Ishikawa (cell line): ENCODE results near the gene GREM1.

Experiments used
- EGR1 ChIP-seq: IDR thresholded peaks from 2 replicates; pipeline ENCODE4 v1.6.1; 2012
- EP300 ChIP-seq: IDR thresholded peaks from 2 replicates; pipeline ENCODE4 v1.6.1; 2012; ENCODE audit warnings: borderline replicate concordance
- FOXM1 ChIP-seq: IDR thresholded peaks from 2 replicates; pipeline ENCODE4 v1.6.1; 2012; ENCODE audit warnings: low read depth, borderline replicate concordance
- RAD21 ChIP-seq: IDR thresholded peaks from 2 replicates; pipeline ENCODE4 v1.6.1; 2012; ENCODE audit warnings: low read depth
- TAF1 ChIP-seq: IDR thresholded peaks from 2 replicates; pipeline ENCODE4 v1.6.1; 2012; ENCODE audit warnings: low read depth, mild to moderate bottlenecking
- TCF12 ChIP-seq: IDR thresholded peaks from 2 replicates; pipeline ENCODE4 v1.6.1; 2012; ENCODE audit warnings: low read depth
- TEAD4 ChIP-seq: IDR thresholded peaks from 2 replicates; pipeline ENCODE4 v1.6.1; 2012
- TF ChIP-seq, protein P1 (sequence below): IDR thresholded peaks from 2 replicates; pipeline ENCODE4 v1.6.1; 2012
- TF ChIP-seq, protein P2 (sequence below): IDR thresholded peaks from 2 replicates; pipeline ENCODE4 v1.6.1; 2012; ENCODE audit warnings: low read depth, mild to moderate bottlenecking
- TF ChIP-seq, protein P3 (sequence below): IDR thresholded peaks from 2 replicates; pipeline ENCODE4 v1.6.1; 2012

DNA sequence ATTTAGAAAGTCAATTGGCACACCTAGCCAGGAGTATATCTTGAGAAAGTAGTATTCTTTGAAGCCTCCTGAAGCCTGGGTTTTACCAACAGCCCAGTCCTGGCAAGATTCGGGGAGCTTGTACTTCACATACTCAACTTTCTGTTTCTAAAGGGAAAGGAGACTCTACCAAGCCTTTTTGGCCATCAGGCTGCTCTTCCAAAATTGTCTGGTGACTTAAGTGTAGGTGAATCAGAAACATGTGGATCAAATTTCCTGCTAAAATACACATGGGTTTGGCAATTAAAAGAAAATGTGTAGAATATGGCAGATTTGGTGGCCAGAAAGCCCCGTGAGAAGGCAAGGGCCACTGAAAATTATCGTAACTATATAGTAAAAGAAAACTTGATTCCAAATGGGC lies 15.9 kb upstream of the GREM1 start:
- TF ChIP-seq TAF1 (no peak), FOXM1 (no peak), EGR1 (no peak), TCF12 (no peak), TEAD4 (no peak), RAD21 (no peak), EP300 (no peak)
- TF ChIP-seq, protein P1, sequence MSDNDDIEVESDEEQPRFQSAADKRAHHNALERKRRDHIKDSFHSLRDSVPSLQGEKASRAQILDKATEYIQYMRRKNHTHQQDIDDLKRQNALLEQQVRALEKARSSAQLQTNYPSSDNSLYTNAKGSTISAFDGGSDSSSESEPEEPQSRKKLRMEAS: no peak
- TF ChIP-seq, protein P2, sequence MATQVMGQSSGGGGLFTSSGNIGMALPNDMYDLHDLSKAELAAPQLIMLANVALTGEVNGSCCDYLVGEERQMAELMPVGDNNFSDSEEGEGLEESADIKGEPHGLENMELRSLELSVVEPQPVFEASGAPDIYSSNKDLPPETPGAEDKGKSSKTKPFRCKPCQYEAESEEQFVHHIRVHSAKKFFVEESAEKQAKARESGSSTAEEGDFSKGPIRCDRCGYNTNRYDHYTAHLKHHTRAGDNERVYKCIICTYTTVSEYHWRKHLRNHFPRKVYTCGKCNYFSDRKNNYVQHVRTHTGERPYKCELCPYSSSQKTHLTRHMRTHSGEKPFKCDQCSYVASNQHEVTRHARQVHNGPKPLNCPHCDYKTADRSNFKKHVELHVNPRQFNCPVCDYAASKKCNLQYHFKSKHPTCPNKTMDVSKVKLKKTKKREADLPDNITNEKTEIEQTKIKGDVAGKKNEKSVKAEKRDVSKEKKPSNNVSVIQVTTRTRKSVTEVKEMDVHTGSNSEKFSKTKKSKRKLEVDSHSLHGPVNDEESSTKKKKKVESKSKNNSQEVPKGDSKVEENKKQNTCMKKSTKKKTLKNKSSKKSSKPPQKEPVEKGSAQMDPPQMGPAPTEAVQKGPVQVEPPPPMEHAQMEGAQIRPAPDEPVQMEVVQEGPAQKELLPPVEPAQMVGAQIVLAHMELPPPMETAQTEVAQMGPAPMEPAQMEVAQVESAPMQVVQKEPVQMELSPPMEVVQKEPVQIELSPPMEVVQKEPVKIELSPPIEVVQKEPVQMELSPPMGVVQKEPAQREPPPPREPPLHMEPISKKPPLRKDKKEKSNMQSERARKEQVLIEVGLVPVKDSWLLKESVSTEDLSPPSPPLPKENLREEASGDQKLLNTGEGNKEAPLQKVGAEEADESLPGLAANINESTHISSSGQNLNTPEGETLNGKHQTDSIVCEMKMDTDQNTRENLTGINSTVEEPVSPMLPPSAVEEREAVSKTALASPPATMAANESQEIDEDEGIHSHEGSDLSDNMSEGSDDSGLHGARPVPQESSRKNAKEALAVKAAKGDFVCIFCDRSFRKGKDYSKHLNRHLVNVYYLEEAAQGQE: no peak
- TF ChIP-seq, protein P3, sequence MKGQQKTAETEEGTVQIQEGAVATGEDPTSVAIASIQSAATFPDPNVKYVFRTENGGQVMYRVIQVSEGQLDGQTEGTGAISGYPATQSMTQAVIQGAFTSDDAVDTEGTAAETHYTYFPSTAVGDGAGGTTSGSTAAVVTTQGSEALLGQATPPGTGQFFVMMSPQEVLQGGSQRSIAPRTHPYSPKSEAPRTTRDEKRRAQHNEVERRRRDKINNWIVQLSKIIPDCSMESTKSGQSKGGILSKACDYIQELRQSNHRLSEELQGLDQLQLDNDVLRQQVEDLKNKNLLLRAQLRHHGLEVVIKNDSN: no peak
